ENCODE results near the gene AP5Z1.

The AP5Z1 gene

GRCh38 chr7:4775250-4775847, at the start of gene AP5Z1:
TSS of gene AP5Z1 (plus strand) at chr7:4775623. CDS start at chr7:4775716, 93 bp downstream.
- DNase-seq: peak; percentile 91

- DNase-seq: no peak
These were observed 49.5 kb upstream of the AP5Z1 start for GRCh38 chr7:4725850-4726450.

- no peak for DNase-seq
These were observed 48.9 kb upstream of the AP5Z1 start for GRCh38 chr7:4726566-4726965.

- no peak for DNase-seq
These were observed 47.3 kb upstream of the AP5Z1 start for GRCh38 chr7:4727914-4728705.

GRCh38 chr7:4729266-4729665, 46.2 kb upstream of the AP5Z1 start:
- no peak for DNase-seq

GRCh38 chr7:4730276-4730675, 45.1 kb upstream of the AP5Z1 start:
- no peak for DNase-seq

- no peak for DNase-seq
These were observed 44.5 kb upstream of the AP5Z1 start for GRCh38 chr7:4730971-4731370.

- no peak for DNase-seq
These were observed 43.6 kb upstream of the AP5Z1 start for GRCh38 chr7:4731803-4732202.

- no peak for DNase-seq
These were observed 41.4 kb upstream of the AP5Z1 start for GRCh38 chr7:4733936-4734528.

- DNase-seq: no peak
These were observed 40.7 kb upstream of the AP5Z1 start for GRCh38 chr7:4734587-4735345.

- no peak for DNase-seq
These were observed 38.1 kb upstream of the AP5Z1 start for GRCh38 chr7:4737300-4737699.

GRCh38 chr7:4738711-4739527, 36.5 kb upstream of the AP5Z1 start:
- DNase-seq: peak; percentile 71

GRCh38 chr7:4739528-4739992, 35.9 kb upstream of the AP5Z1 start:
- peak; percentile 60 for DNase-seq

- DNase-seq: no peak
These were observed 34.6 kb upstream of the AP5Z1 start for GRCh38 chr7:4740796-4741195.

GRCh38 chr7:4742051-4742573, 33.3 kb upstream of the AP5Z1 start:
- DNase-seq: no peak

- no peak for DNase-seq
These were observed 32.6 kb upstream of the AP5Z1 start for GRCh38 chr7:4742852-4743251.

- peak; percentile 98 for DNase-seq
These were observed 30.8 kb upstream of the AP5Z1 start for GRCh38 chr7:4744391-4745264.

- no peak for DNase-seq
These were observed 30.0 kb upstream of the AP5Z1 start for GRCh38 chr7:4745265-4745919.

- DNase-seq: no peak
These were observed 29.2 kb upstream of the AP5Z1 start for GRCh38 chr7:4745971-4746919.

Data from DMS79 treated with DMSO at 0.1 percent for 48 hours (cell line).